NCI-H524 (cell line): ENCODE results near the gene SPEG.
A peak's percentile ranks its signal among the peaks of the same experiment; 100 is the strongest.

Source experiments
- DNase-seq, 2 experiments: peaks; one replicate each; lab custom pipeline; 2025; lab: John Stamatoyannopoulos, UW

The SPEG gene

GRCh38 chr2:219514196-219514761 is 79.6 kb downstream of the SPEG start, which contains the start of gene ASIC4:
Gene ASIC4 (plus strand): TSS chr2:219514482. CDS start chr2:219514725, 243 bp downstream.
- peak; percentile 45 to 62 for DNase-seq

GRCh38 chr2:219514836-219515235 is 80.2 kb downstream of the SPEG start:
- no peak for DNase-seq

GRCh38 chr2:219515874-219516629 is 81.4 kb downstream of the SPEG start:
- DNase-seq, result peak in 1 of 2 experiments; percentile 44

- no peak for DNase-seq
Observed at GRCh38 chr2:219516888-219517287, 82.2 kb downstream of the SPEG start.

- DNase-seq, result peak; percentile 56 to 80
Observed at GRCh38 chr2:219517954-219518778, 83.5 kb downstream of the SPEG start.

- DNase-seq, result no peak
Observed at GRCh38 chr2:219519526-219519916, 84.9 kb downstream of the SPEG start.

- DNase-seq, result no peak
Observed at GRCh38 chr2:219520079-219520478, 85.4 kb downstream of the SPEG start.

GRCh38 chr2:219521066-219521880 is 86.6 kb downstream of the SPEG start:
- DNase-seq, result peak; percentile 66 to 73

- DNase-seq, result peak in 1 of 2 experiments; percentile 28
Observed at GRCh38 chr2:219522111-219523030, 87.7 kb downstream of the SPEG start.

GRCh38 chr2:219523031-219523671 is 88.5 kb downstream of the SPEG start:
- no peak for DNase-seq

GRCh38 chr2:219524817-219525216 is 90.2 kb downstream of the SPEG start:
- no peak for DNase-seq

- peak; percentile 65 to 68 for DNase-seq
Observed at GRCh38 chr2:219525533-219526232, 91.0 kb downstream of the SPEG start.

GRCh38 chr2:219526320-219527075 is 91.9 kb downstream of the SPEG start:
- DNase-seq, result no peak

GRCh38 chr2:219527076-219527394 is 92.4 kb downstream of the SPEG start:
- DNase-seq, result no peak

- DNase-seq, result no peak
Observed at GRCh38 chr2:219527472-219527871, 92.8 kb downstream of the SPEG start.

GRCh38 chr2:219530048-219530963 is 95.7 kb downstream of the SPEG start:
- peak; percentile 62 to 79 for DNase-seq

GRCh38 chr2:219531639-219532377 is 97.2 kb downstream of the SPEG start:
- DNase-seq, result no peak
